DOHH2 (cell line): ENCODE data around the gene SLC30A5.

Experiments used
- H3F3A ChIP-seq: fragments of 200-600 bp; sonication (generic), shearing (Covaris generic); 2 replicates; pipeline ENCODE4 v1.6.0; 2016; ENCODE audit warnings: antibody characterized with exemption, mild to moderate bottlenecking; ENCODE audit not compliant: control insufficient read depth, insufficient read depth
- H3K27ac ChIP-seq: fragments of 200-600 bp; sonication (generic); 2 replicates; pipeline ENCODE4 v1.5.1; 2014; ENCODE audit warnings: low read depth, mild to moderate bottlenecking, low read length, moderate library complexity
- H3K27me3 ChIP-seq: fragments of 200-600 bp; sonication (generic); 2 replicates; pipeline ENCODE4 v1.6.1; 2014; ENCODE audit warnings: mild to moderate bottlenecking, low read length, mixed read lengths; ENCODE audit not compliant: control insufficient read depth
- H3K36me3 ChIP-seq: fragments of 200-600 bp; sonication (generic); 2 replicates; pipeline ENCODE4 v1.6.1; 2014; ENCODE audit warnings: mild to moderate bottlenecking, low read length, moderate library complexity, mixed read lengths; ENCODE audit not compliant: control insufficient read depth
- H3K4me1 ChIP-seq: fragments of 200-600 bp; sonication (generic); 2 replicates; pipeline ENCODE4 v1.6.1; 2014; ENCODE audit warnings: mild to moderate bottlenecking, low read length, mixed read lengths; ENCODE audit not compliant: control insufficient read depth
- H3K4me2 ChIP-seq: fragments of 200-600 bp; sonication (generic); 2 replicates; pipeline ENCODE4 v1.6.0; 2014; ENCODE audit warnings: mild to moderate bottlenecking, low read length, moderate library complexity
- H3K4me3 ChIP-seq: fragments of 200-600 bp; sonication (generic); 2 replicates; pipeline ENCODE4 v1.5.1; 2014; ENCODE audit warnings: mild to moderate bottlenecking, low read length, mixed read lengths
- H3K79me2 ChIP-seq: fragments of 200-600 bp; sonication (generic); 2 replicates; pipeline ENCODE4 v1.6.1; 2014; ENCODE audit warnings: mild to moderate bottlenecking, low read length, mixed read lengths; ENCODE audit not compliant: control insufficient read depth
- H3K9me2 ChIP-seq: fragments of 200-600 bp; sonication (generic); replicated peaks from 2 replicates; pipeline ENCODE4 v1.6.1; 2014; ENCODE audit warnings: mild to moderate bottlenecking, low read length, mixed read lengths; ENCODE audit not compliant: control insufficient read depth
- H3K9me3 ChIP-seq: fragments of 200-600 bp; sonication (generic); 2 replicates; pipeline ENCODE4 v1.6.1; 2014; ENCODE audit warnings: antibody characterized with exemption, low read length, mixed read lengths; ENCODE audit not compliant: control insufficient read depth, insufficient read depth
- H4K20me1 ChIP-seq: fragments of 200-600 bp; sonication (generic); 2 replicates; pipeline ENCODE4 v1.6.0; 2014; ENCODE audit warnings: low read depth, mild to moderate bottlenecking, antibody characterized with exemption, low read length, moderate library complexity; ENCODE audit not compliant: control insufficient read depth, insufficient read depth
- EZH2phosphoT487 ChIP-seq: fragments of 200-600 bp; sonication (generic); IDR thresholded peaks from 2 replicates; pipeline ENCODE4 v1.6.1; 2017; ENCODE audit warnings: borderline replicate concordance, mild to moderate bottlenecking, antibody characterized with exemption, low read length, moderate library complexity, mixed read lengths
- TF ChIP-seq, protein P1 (sequence below): fragments of 200-600 bp; sonication (generic); IDR thresholded peaks from one replicate; pipeline ENCODE4 v1.5.1; 2014; ENCODE audit warnings: antibody characterized with exemption, mild to moderate bottlenecking, low read depth, low read length; ENCODE audit not compliant: poor library complexity, severe bottlenecking

Gene SLC30A5

DNA sequence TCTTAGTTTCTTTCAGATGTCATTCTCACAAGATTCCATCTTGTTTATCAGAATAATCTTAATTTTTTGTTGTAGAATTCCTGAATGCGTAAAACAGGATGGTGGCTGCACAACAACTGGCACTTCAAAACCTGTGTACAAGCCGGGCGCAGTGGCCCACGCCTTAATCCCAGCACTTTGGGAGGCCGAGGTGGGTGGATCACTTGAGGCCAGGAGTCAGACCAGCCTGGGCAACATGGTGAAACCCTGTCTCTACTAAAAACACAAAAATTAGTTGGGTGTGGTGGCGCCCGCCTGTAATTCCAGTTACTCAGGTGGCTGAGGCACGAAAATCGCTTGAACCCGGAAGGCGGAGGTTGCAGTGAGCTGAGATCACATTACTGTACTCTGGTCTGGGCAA lies 62.6 kb downstream of the SLC30A5 start:
- no peaks in the 10 kb centered on the region for H3F3A ChIP-seq
- H3K27me3 ChIP-seq, result no peaks in the 10 kb centered on the region
- no peaks in the 10 kb centered on the region for H3K9me2 ChIP-seq
- H3K9me3 ChIP-seq, result no peaks in the 10 kb centered on the region
- H3K4me2 ChIP-seq, result no peak overlapping the region
- no peaks in the 10 kb centered on the region for H3K36me3 ChIP-seq
- TF ChIP-seq, protein P1, sequence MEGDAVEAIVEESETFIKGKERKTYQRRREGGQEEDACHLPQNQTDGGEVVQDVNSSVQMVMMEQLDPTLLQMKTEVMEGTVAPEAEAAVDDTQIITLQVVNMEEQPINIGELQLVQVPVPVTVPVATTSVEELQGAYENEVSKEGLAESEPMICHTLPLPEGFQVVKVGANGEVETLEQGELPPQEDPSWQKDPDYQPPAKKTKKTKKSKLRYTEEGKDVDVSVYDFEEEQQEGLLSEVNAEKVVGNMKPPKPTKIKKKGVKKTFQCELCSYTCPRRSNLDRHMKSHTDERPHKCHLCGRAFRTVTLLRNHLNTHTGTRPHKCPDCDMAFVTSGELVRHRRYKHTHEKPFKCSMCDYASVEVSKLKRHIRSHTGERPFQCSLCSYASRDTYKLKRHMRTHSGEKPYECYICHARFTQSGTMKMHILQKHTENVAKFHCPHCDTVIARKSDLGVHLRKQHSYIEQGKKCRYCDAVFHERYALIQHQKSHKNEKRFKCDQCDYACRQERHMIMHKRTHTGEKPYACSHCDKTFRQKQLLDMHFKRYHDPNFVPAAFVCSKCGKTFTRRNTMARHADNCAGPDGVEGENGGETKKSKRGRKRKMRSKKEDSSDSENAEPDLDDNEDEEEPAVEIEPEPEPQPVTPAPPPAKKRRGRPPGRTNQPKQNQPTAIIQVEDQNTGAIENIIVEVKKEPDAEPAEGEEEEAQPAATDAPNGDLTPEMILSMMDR, result no peak
- no peak for TF ChIP-seq EZH2phosphoT487
- H3K79me2 ChIP-seq, result no peaks in the 10 kb centered on the region
- no peaks in the 10 kb centered on the region for H4K20me1 ChIP-seq
- no peak overlapping the region for H3K27ac ChIP-seq
- no peaks in the 10 kb centered on the region for H3K4me1 ChIP-seq
- no peak overlapping the region for H3K4me3 ChIP-seq

- TF ChIP-seq EZH2phosphoT487, result no peak
- TF ChIP-seq, protein P1, result no peak
- Histone ChIP-seq H3K4me3 (no peak overlapping the region), H3K4me1 (no peaks in the 10 kb centered on the region), H3K36me3 (no peaks in the 10 kb centered on the region), H3K9me3 (no peaks in the 10 kb centered on the region), H3K9me2 (no peaks in the 10 kb centered on the region), H3K27me3 (no peaks in the 10 kb centered on the region), H3F3A (no peaks in the 10 kb centered on the region), H3K4me2 (no peak overlapping the region), H3K27ac (no peak overlapping the region), H3K79me2 (no peaks in the 10 kb centered on the region), H4K20me1 (no peaks in the 10 kb centered on the region)
These were observed 64.2 kb downstream of the SLC30A5 start for GRCh38 chr5:69158039-69158438.

- Histone ChIP-seq H3F3A (no peaks in the 10 kb centered on the region), H3K79me2 (no peaks in the 10 kb centered on the region), H3K9me2 (no peaks in the 10 kb centered on the region), H3K4me2 (no peak overlapping the region), H3K27me3 (no peaks in the 10 kb centered on the region), H3K4me3 (no peak overlapping the region), H3K9me3 (no peaks in the 10 kb centered on the region), H3K27ac (no peak overlapping the region), H3K4me1 (no peaks in the 10 kb centered on the region; the same call in 1 of the 2 replicates), H4K20me1 (no peaks in the 10 kb centered on the region), H3K36me3 (no peaks in the 10 kb centered on the region)
- TF ChIP-seq, protein P1, result no peak
- no peak for TF ChIP-seq EZH2phosphoT487
These were observed 66.8 kb downstream of the SLC30A5 start for GRCh38 chr5:69160651-69161050.
